KOPT-K1 (cell line): Measurements from ENCODE around the gene EPB41L3.
"Not testable (repeated sequence)": the region's sequence is repeated elsewhere in the genome, so short reads cannot be mapped to it uniquely, and the experiment has no call there.

ENCODE experiments used
- H3K27ac ChIP-seq: fragments of 200-600 bp; sonication (generic); 2 replicates; pipeline ENCODE4 v1.5.1; 2016; ENCODE audit warnings: antibody characterized with exemption, mild to moderate bottlenecking, low read depth, low read length; ENCODE audit not compliant: poor library complexity, severe bottlenecking
- H3K36me3 ChIP-seq: fragments of 200-600 bp; sonication (generic); 2 replicates; pipeline ENCODE4 v1.5.1; 2017; ENCODE audit warnings: antibody characterized with exemption, mild to moderate bottlenecking, low read length, moderate library complexity; ENCODE audit not compliant: insufficient read depth
- H3K9me3 ChIP-seq: fragments of 200-600 bp; sonication (generic); 2 replicates; pipeline ENCODE4 v1.5.1; 2017; ENCODE audit warnings: antibody characterized with exemption, low read length, mild to moderate bottlenecking; ENCODE audit not compliant: insufficient read depth, poor library complexity, severe bottlenecking

The EPB41L3 gene

DNA sequence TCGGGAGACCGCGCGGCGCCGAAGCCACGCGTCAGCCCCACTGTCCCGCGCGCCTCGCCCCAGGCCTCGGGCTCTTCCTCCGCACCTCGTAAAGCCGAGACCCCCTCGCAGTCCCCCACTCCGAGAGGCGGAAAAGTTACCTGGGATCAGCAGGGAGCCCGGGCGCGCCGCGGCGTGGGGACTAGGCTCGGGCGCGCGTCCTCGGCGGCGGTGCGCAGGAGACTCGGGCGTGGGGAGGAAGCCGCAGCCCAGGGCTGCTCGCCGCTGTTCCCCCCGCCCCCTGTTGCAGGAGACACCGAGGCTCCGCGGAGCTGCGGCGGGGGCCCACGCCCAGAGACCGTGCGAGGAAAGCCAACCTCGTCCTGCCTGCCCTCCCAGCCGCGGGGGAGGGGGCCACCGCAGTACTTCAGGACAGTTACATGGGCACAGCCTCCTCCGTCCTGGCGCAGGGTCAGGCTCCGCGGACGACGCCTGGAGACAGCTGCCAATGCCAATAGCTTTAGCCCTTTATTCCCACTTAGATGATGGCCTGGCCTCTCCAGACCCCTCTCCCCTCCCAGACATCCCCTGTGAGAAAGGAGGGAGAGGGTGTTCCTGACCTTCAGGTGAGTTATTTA, at the start of gene EPB41L3:
EPB41L3 (minus strand) TSS at position 225 of the 617 bp plus-strand sequence. CDS start 54,814 bp downstream, outside the sequence.
- H3K27ac ChIP-seq, result no peak within 1 kb of the TSS
- no peaks in the 10 kb centered on the region for H3K9me3 ChIP-seq
- no peaks in the 10 kb centered on the region for H3K36me3 ChIP-seq

DNA sequence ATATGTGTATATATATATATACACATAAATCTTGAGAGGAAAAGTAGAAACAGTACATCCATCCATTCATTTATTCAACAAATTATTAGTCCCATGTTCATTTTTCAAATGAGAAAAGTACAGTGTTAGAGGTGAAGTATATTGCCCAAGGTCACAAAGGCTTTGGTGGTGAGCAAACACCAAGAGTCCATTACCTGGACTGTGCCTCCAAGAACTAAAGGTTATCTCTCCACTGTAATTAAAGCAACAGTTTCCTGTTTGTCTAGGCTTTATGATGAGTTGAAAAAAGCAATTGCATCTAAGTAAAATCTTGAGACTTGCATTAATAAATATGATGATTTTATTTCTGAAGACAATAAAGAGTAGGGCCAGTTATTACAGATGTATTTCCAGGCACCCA, 44.7 kb upstream of the EPB41L3 start:
- no peaks in the 10 kb centered on the region for H3K36me3 ChIP-seq
- H3K27ac ChIP-seq, result no peak overlapping the region
- H3K9me3 ChIP-seq, result no peaks in the 10 kb centered on the region

- no peaks in the 10 kb centered on the region for H3K36me3 ChIP-seq
- no peaks in the 10 kb centered on the region for H3K9me3 ChIP-seq
- no peak overlapping the region for H3K27ac ChIP-seq
These were observed 41.9 kb upstream of the EPB41L3 start for GRCh38 chr18:5585653-5586052.

DNA sequence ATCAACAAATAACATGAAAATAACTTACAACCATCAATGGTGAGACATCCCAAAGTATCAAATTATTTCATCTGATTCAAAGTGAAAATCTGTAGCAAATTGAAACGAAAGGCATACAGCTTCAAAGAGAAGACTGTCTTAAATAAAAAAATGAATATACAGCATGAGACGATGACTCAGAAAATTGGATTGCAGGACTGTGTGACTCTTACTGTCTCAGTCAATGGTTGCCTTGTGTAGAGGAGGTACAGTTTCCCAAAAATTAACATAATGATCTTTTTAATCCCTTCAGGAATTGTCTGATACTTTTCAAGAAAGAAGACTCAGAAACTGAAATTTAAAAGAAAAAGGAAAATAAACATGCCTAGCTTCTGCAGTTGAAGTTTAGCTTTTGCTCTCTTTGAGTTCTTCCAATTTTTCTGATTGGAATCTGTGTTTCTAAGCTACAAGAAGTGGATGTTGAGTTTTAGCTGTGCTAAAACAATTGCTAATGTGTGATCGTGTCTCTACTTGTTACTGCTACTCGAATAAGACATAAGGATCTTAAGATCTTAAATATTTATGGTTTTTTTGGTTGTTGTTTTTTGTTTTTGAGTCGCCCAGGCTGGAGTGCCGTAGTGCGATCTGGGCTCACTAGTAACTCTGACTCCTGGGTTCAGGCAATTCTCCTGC, 41.1 kb upstream of the EPB41L3 start:
- H3K27ac ChIP-seq, result no peak overlapping the region
- no peaks in the 10 kb centered on the region for H3K9me3 ChIP-seq
- no peaks in the 10 kb centered on the region for H3K36me3 ChIP-seq

DNA sequence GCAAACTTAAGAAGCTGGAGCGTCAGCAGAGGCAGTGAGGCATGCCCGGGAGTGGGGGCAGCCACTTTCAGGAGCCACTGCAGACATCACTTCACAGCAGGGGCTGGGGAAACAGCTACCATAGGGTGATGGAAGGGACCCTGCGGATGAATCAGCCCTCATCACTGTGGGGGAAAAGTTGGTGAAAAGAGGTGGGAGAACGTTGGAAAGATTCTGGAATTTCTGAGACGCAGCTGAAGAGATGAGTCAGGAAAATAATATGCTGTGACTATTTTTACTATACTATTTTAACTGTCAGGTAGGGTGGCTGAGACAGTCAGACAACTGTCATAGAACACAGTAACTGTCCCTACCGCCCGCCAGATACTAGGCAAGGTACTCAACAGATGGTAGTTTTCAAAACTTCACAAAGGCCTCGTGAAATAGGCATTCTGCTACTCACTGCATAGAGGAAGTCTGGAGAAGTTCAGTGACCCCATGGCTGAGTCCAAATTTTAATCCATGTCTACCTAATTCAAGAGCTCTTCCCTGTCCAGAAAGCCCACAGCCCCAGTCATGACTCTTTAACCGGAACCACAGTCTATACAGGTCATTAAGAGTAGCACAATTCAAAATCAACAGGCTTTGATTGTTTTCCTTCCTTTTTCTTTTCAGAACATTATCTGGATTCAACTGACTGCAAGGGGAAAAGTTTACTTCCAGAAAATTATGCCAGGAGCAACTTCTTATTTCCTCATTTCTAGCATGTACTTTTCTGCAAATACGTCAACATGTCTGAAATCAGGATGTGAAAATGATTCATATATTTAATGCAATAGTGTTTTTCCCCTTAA, 39.3 kb upstream of the EPB41L3 start:
- Histone ChIP-seq H3K27ac (no peak overlapping the region), H3K9me3 (no peaks in the 10 kb centered on the region), H3K36me3 (no peaks in the 10 kb centered on the region)

DNA sequence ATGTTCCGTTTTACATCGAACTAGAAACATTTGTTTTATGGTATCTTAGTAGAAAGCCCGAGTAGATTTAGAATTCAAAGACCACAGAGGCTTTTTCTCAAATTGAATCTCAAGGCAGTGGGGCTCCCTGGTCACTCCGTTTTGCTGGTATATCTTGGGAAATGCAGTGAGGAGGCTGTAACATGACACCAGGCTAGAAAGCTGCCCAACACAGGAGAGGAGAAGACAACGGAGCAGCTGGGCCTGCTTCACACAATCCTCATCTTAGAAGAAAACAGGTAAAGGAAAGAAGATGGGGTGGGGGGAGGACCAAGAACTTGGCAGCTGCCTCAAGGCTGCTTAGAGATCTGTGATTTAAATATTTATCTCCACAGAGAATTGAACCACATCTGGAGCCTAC, 38.3 kb upstream of the EPB41L3 start:
- no peaks in the 10 kb centered on the region for H3K36me3 ChIP-seq
- H3K27ac ChIP-seq, result no peak overlapping the region
- no peaks in the 10 kb centered on the region for H3K9me3 ChIP-seq

DNA sequence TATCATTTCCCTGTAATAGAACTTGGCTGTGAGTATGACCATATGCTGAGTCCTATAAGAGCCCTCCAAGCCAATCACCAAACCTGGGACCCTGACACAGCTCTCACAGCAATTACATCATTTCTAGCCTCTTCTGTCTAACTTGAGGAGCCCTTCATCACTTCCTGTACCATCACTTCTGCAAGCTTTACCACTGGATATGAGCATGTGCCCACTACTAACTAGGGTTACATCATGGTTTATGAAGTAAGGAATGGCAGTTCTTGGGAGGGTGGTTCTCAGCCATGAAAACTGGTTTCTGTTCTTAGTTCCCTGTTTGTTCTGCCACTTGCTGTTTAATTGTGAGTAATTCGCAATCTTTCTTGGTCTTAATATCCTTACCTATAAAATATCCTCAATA, 31.0 kb upstream of the EPB41L3 start:
- no peak overlapping the region for H3K27ac ChIP-seq
- H3K9me3 ChIP-seq, result no peaks in the 10 kb centered on the region
- H3K36me3 ChIP-seq, result no peaks in the 10 kb centered on the region

DNA sequence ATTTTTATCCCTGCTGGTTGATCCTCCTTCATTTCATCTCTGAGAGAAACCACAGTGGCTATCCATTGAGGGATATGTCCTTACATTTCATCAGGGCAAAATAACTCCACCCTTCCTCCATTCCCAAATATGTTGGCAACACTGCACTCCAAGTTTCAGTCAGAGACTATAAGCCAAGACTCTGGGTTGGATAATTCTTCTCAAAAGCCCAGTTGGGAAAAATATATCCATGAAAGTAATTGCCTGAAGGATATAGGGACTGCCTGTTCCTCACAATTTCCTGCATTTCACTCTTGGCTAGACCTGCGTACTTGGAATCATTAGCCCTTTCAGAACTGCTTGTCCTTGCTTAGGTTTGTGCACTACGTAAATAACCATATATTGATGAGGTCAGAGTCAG, 27.9 kb upstream of the EPB41L3 start:
- H3K27ac ChIP-seq, result no peak overlapping the region
- H3K9me3 ChIP-seq, result no peaks in the 10 kb centered on the region
- H3K36me3 ChIP-seq, result no peaks in the 10 kb centered on the region

DNA sequence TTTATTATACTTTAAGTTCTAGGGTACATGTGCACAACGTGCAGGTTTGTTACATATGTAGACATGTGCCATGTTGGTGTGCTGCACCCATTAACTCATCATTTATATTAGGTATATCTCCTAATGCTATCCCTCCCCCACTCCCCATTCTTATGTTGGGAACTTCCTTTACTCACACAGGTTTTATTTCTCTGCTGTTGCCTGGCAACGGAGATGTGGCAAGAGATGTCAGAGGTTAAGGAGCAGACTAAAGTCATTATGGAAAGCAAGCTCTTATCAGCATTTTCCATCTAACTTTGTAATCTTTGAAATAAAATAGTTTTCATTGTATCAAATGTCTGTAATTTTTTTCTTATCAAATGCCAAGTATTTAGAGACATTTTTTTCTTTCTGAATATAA, 26.8 kb upstream of the EPB41L3 start:
- not testable (repeated sequence) for H3K27ac ChIP-seq, H3K36me3 ChIP-seq, H3K9me3 ChIP-seq

GRCh38 chr18:5568416-5568815, 24.6 kb upstream of the EPB41L3 start:
- Histone ChIP-seq H3K9me3 (no peaks in the 10 kb centered on the region), H3K27ac (no peak overlapping the region), H3K36me3 (no peaks in the 10 kb centered on the region)

GRCh38 chr18:5558851-5559250, 15.1 kb upstream of the EPB41L3 start:
- Histone ChIP-seq H3K36me3 (no peaks in the 10 kb centered on the region), H3K9me3 (no peaks in the 10 kb centered on the region), H3K27ac (no peak overlapping the region)

- H3K9me3 ChIP-seq, result no peaks in the 10 kb centered on the region
- no peaks in the 10 kb centered on the region for H3K36me3 ChIP-seq
- H3K27ac ChIP-seq, result no peak overlapping the region
These were observed 12.6 kb upstream of the EPB41L3 start for GRCh38 chr18:5556310-5556974.

- H3K36me3 ChIP-seq, result no peaks in the 10 kb centered on the region
- H3K9me3 ChIP-seq, result no peaks in the 10 kb centered on the region
- no peak overlapping the region for H3K27ac ChIP-seq
These were observed 10.8 kb upstream of the EPB41L3 start for GRCh38 chr18:5554629-5555028.

- H3K9me3 ChIP-seq, result no peaks in the 10 kb centered on the region
- no peaks in the 10 kb centered on the region for H3K36me3 ChIP-seq
- no peak overlapping the region for H3K27ac ChIP-seq
These were observed 2.9 kb upstream of the EPB41L3 start for GRCh38 chr18:5546660-5547059.

DNA sequence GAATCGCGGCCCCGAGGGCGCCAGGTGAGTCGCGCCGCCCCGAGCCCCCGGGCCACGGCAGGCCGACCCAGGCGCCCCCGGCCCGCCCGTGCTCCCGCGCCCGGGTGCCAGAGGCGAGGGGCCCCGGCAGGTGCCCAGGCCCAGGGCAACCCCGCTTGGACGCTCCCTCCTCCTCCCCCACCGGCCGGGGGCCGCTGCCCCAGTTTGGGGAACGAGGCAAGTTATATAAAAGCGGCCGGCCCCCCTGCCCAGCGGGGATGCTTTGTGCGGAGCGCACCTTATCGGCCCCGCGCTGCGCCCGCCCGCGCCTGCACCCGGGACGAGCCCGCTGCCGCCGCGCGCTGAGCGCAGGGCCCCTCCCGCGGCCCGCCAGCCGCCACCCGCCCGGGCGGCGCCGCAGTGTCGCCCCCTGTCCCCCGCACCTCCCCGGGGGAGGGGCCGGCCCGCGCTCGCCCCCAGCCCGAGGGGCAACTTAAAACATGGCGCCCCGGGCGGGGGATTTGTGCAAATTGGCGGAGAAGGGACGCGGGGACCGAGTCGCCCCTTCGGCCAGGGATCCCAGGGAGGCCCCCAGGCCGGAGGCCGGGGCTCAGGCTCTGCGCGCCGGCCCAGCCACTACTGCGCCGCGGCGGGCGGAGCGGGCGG, 639 bp downstream of the EPB41L3 start:
- Histone ChIP-seq H3K27ac (no peak overlapping the region), H3K36me3 (no peaks in the 10 kb centered on the region), H3K9me3 (no peaks in the 10 kb centered on the region)
